GM21825 (cell line): ENCODE results near the gene TBX2.

Experiments used
- ATAC-seq: cut with Tn5 transposase; IDR thresholded peaks from one replicate; pipeline ENCODE4 v1.9.1; 2021; ENCODE audit warnings: mild to moderate bottlenecking, moderate library complexity; ENCODE audit not compliant: unreplicated experiment

The TBX2 gene

DNA sequence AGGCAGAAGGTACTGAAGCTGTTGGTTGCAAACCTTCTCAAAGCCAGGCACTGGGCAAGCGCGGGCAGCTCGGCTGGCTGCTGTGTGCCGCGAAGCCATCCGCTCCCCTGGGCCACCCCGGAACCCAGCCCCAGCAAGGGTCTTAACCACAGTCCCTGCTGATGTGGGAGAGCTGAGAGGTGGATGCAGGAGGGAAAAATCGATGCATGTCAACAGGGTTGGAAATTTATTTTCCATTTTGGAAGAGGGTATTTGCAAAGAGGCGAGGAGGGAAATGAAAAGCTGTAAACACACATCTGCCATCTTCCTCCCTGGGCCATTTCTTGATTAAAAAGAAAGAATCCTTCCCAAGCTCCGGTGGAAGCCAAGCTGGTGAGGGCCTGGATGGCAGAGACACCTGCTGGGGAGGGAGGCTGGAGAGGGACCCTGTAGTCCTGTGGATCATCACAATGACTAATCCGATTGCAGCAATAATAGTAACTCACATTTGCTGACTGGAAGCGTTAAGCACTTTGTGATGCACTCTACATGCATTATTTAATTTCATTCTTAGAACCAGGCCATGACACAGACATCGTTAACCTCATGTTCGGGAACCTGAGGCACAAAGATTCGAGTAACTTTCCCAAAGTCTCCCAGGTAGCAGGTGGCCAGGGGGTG, 13.9 kb upstream of the TBX2 start:
- ATAC-seq, result no peak

- ATAC-seq, result no peak
These were observed 13.4 kb upstream of the TBX2 start for GRCh38 chr17:61386251-61386650.

GRCh38 chr17:61387011-61387410, 12.6 kb upstream of the TBX2 start:
- ATAC-seq, result no peak

GRCh38 chr17:61387511-61388305, 11.9 kb upstream of the TBX2 start:
- no peak for ATAC-seq

DNA sequence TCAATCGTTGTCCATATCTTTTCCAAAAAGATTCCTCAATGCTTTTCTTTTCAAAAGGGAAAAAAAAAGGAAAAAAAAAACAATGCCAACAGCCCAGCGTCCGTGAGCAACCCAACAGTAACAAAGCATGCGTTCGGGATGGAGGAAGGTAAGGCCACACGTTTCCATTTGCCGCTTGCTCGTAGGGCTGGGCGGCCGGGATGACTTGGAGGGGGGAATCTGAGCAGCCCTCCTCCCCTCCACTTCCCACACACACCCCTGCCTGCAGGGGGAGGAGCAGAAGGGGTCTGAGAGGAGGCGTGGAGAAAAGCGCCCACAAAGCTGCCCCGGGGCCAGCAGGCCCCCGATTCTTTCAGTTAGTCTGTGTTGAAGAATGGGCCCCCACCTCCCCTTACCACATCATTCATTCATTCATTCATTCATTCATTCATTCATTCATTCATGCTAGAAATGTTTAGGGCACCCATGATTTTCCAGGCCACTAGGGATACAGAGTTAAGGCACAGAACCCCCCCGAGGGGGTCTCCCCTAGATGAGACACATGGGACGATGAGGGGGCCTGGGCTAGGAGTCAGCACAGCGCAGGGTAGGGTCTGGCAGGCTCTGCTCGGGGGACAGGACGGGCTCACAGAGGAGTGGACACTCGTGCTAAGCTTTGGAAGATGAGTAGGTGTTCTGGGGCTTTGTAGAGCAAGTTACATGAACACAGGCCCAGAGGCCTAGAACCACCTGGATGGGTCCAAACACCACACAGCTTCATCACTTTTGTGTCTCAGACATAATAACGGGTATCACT, 10.9 kb upstream of the TBX2 start:
- ATAC-seq, result no peak

GRCh38 chr17:61389670-61390478, 9.8 kb upstream of the TBX2 start:
- no peak for ATAC-seq

DNA sequence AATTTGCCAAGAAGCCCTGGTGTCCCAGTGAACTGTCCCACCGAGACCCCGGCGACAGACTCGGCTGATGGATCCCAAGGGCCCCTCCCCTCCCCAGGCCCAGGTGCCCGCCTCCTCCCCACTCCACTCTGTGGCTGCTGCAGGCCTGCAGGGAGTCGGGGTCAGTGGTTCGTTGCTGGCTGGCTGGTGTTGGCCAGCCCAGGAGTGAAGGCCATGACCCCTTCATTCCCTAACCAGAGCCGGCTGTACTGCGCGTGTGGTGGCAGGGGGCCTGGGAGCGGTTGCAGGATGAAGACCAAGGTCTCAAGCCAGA, 9.2 kb upstream of the TBX2 start:
- ATAC-seq, result no peak

DNA sequence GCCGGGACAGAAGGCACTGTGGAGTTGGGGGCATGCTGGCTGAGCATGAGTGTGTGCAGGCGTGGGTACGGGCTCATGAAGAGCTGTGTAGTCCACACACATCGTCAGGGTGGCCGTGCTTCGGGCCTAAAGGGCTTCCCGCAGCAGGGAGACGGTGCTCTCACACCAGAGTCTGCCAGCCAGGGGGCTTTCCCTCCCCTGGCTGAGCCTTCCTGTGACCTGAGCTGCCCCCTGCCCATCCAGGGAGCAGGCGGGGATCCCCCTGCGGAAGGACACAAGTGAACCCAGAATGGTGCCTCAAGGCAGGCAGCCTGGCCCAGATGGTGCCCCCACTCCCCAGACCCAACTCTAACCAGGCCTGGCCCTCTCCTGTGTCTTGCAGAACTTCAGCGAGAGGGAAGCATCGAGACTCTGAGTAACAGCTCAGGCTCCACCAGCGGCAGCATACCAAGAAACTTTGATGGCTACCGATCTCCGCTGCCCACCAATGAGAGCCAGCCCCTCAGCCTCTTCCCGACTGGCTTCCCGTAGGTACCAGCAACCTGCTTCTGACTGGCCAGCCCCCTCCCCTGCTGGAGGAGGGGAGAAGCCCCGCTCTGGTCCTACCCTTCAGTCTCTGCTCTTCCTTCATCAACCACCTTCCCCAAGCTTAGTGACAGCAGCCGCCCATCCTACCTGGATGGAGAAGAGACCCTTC, 7.9 kb upstream of the TBX2 start:
- no peak for ATAC-seq

- no peak for ATAC-seq
These were observed 7.0 kb upstream of the TBX2 start for GRCh38 chr17:61392679-61393078.

GRCh38 chr17:61393550-61393903, 6.1 kb upstream of the TBX2 start:
- ATAC-seq, result no peak

DNA sequence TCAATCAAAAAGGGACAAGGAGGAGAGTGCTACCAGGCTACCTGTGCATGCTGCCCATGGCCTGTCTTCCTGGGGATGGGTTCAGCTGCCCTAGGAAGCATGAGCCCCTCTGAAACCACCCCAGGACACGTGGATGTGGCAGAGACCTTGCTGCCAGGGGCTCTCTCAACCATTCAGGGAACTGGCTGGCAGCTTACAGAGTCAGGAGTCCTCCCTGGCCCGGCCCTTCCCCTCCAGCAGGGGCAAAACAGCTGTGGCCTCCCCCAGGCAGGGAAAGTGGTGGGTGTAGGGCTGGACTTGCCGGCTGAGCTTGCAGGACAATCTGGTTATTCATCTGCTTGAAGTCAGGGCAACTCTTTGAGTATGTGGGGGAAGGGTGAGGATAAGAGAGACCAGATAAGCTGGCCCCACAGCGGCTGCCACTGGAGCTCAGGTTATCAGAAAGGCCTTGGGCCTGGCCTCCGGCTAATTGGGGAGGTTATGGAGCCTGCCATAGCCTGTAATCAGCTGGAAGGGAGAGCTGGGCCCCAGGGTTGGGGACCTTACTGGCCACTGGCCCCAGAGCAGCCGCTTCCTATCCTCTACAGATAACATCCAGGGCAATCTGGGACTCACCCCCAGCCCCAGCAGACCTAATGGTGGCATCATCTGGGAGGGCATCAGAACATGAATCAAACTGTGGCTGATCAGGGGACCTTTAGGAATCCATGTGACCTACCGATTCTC, 5.6 kb upstream of the TBX2 start:
- ATAC-seq, result no peak

DNA sequence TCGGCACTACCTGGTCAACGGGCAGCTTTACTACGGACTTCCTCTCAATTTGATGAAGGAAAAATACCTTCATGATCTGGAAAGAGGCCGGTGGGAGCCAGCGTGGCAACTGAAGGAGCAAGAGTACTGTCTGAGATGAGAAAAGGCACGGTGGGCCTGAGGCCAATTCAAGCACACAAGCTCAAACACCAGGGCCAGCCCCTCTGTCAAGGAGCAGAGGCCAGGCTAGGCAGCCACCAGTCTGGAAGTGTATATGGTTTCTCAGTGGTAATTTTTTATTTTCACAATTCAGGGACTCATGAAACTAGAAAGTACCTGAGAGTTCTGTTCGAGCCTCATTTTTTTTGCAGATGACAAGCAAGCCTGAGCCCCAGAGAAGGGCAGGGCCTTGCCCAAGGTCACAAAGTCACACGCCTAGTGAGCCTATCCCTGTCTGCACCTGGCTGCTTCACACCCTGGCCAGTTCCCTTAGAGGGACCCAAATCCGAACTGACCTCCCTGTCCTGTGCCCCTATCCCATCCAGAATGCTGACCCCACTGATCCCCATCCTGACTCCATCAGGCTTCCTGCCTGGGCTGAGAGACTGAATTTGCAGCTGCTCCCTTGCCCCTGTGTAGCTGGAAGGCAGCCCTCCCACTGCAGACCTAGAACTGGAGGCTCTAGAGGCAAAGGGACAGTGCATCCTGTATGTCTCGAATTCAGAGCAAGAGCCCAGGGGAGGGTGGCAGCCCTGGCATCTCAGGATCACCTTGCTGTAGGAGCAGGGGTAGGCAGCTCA, 4.8 kb upstream of the TBX2 start:
- ATAC-seq, result no peak

GRCh38 chr17:61395409-61395982, 4.1 kb upstream of the TBX2 start:
- no peak for ATAC-seq

DNA sequence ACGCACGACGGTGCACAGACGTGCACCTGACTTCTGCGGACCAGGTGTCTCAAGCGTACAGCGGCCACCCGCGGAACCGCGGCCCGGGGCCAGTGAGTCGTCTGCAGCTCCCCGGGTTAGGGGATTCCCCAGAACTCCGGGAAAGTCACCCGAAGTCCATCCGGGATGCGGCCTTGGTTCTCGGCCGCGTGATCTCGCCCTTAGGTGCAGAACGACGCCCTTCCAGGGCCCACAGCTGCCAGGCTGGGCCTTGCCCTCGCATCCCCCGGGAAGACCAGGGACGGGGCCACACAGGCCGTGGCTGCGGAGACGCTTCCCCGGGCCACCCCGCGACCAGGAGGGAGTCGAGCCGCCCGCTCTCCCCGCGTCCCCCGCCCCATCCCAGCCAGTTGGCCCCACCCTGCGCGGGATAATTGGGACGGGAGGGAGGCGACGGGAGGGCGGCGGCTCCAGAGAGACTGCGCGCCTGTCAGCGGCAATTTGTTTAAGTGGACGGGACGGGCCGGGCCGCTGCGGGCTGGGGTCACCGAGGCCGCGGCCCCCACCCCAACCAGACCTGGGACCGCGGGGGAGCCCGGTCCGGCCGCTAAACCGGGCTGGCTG, 3.6 kb upstream of the TBX2 start:
- ATAC-seq, result no peak

DNA sequence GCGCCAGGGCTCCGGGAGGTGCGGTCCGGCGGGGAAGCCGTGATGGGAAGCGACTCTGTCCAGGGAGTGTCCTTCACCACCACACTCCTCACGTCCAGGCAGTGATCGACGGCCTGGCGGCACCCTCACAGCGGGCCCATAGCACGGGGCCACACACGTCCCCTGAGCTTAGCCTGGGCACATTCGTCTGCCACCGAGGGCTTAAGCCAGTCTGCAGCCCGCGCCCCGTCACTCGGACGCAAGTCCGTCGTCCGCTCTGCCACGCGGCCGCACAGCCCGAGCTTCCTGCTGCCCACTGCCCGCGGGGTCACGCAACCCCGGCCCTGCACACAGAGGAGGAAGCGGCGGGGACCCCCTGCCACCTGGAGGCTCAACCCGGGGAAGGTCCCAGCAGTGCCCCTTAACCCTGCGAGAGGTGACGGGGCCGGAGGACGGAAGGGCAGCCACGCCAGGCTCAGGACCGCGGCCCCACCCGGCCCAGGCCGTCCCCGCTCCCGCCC, 3.0 kb upstream of the TBX2 start:
- no peak for ATAC-seq

DNA sequence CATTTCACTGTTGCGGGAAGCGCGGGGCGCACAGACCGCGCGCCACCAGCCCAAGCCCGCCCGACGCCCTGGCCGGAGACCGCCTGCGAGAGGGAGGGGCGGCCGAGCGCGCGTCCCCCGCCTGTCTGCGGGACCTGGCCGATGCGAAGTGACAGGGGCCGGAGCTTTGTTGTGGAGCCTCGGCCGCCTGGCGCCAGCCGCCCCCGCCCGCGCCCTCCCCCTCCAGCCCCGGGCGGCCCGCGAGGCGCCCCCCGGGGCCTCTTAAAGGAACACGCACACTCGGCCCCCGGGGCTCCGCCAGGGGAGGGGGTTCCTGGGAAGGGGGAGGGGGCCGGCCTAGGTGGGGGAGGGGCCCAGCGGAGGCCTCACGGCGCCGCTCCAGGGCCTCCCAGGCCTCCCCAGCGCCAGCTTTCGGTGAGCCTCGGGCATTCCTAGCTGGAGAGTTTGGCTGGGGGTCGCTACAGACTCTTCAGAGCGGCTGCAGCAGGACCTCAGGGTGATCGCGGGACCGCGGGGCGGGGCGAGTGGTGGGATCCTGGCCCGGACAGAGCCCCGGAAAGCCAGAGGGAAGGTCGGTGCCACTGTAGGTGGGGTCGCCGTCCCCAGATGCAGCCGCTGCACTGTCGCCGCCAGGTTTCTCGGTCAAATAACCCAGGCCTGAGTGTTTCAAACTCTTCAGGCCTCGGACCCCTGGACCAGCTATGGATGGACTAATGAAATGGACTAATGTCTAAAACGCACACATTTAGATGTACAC, 2.4 kb upstream of the TBX2 start:
- no peak for ATAC-seq

DNA sequence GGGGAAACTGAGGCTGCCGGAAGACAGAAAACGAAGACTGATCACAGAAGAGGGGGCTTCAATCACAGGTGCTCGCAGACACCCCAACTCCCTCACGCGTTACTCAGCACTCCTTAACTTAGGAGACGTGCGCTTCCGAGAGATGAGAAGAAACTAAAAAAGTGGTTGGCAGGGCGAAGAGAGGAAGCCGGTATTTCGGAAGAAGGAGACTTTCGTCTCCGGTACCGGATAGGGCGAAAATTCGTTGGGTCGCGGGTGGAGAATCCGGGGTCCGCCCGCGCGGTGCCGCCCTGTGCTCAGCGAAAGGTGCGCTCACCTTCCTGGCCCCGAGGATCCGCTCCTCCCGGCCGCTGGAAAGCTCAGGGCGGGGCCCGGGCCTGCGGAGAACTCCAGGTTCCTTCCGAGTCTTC, 917 bp upstream of the TBX2 start:
- ATAC-seq, result no peak
